ENCODE data around the gene NELFE. TPM values are rescaled to one million over a fixed set of nuclear protein-coding genes. Genes with fewer than 3 reads are reported as not detected.
"Not testable (repeated sequence)": the region's sequence is repeated elsewhere in the genome, so short reads cannot be mapped to it uniquely, and the experiment has no call there.

Gene NELFE
- polyA plus RNA-seq, 1 experiment: 69.6 TPM

GRCh38 chr6:31935823-31936222, 22.9 kb downstream of the NELFE start:
- POLR2A ChIA-PET: no interaction called here
- DNase-seq (ENCODE audit: low read depth): no peak
- Histone ChIP-seq H3K36me3 (ENCODE audit: control insufficient read depth, insufficient read depth, low read length) (no peaks in the 10 kb centered on the region), H3K27me3 (ENCODE audit: control insufficient read depth, insufficient read depth, low read length) (no peaks in the 10 kb centered on the region; the same call in 1 of the 2 replicates), H3K4me3 (ENCODE audit: low read depth, low read length) (no peak overlapping the region)
- CTCF ChIA-PET: interaction anchor here (1.1 to 1.5 kb wide), 3 partner anchors 12 to 24 kb away, joined by 3 read pairs; partner anchors contain the start of gene SKIC2
- no peak for TF ChIP-seq CTCF (IDR thresholded peaks at IDR 0.05; ENCODE audit: insufficient read depth, low read depth, low read length)

GRCh38 chr6:31935021-31935420, 23.8 kb downstream of the NELFE start:
- H3K36me3 ChIP-seq (ENCODE audit: control insufficient read depth, insufficient read depth, low read length): no peaks in the 10 kb centered on the region
- CTCF ChIA-PET: interaction anchor here (0.6 to 1.4 kb wide), 3 partner anchors 17 to 33 kb away, joined by 3 read pairs; partner anchors contain the start of gene SKIC2
- DNase-seq (ENCODE audit: low read depth): no peak
- no peak overlapping the region for H3K4me3 ChIP-seq (ENCODE audit: low read depth, low read length)
- H3K27me3 ChIP-seq (ENCODE audit: control insufficient read depth, insufficient read depth, low read length): no peaks in the 10 kb centered on the region; the same call in 1 of the 2 replicates
- no peak for TF ChIP-seq CTCF (IDR thresholded peaks at IDR 0.05; ENCODE audit: insufficient read depth, low read depth, low read length)
- POLR2A ChIA-PET: no interaction called here

GRCh38 chr6:31933537-31933936, 25.2 kb downstream of the NELFE start:
- Histone ChIP-seq H3K36me3 (ENCODE audit: control insufficient read depth, insufficient read depth, low read length) (no peaks in the 10 kb centered on the region), H3K4me3 (ENCODE audit: low read depth, low read length) (no peak overlapping the region), H3K27me3 (ENCODE audit: control insufficient read depth, insufficient read depth, low read length) (no peaks in the 10 kb centered on the region; the same call in 1 of the 2 replicates)
- no peak for DNase-seq (ENCODE audit: low read depth)
- CTCF ChIA-PET: no interaction called here
- no peak for TF ChIP-seq CTCF (IDR thresholded peaks at IDR 0.05; ENCODE audit: insufficient read depth, low read depth, low read length)
- POLR2A ChIA-PET: no interaction called here

GRCh38 chr6:31932137-31932536, 26.6 kb downstream of the NELFE start:
- H3K4me3 ChIP-seq (ENCODE audit: low read depth, low read length); DNase-seq (ENCODE audit: low read depth); H3K27me3 ChIP-seq (ENCODE audit: control insufficient read depth, insufficient read depth, low read length); CTCF ChIA-PET; H3K36me3 ChIP-seq (ENCODE audit: control insufficient read depth, insufficient read depth, low read length); POLR2A ChIA-PET: not testable (repeated sequence)

GRCh38 chr6:31930962-31931361, 27.8 kb downstream of the NELFE start:
- ChIA-PET POLR2A (no interaction called here), CTCF (interaction anchor here (2.0 kb wide), 2 partner anchors 9 to 21 kb away, joined by 5 to 7 read pairs; no protein-coding TSS in a partner anchor)
- no peak for TF ChIP-seq CTCF (IDR thresholded peaks at IDR 0.05; ENCODE audit: insufficient read depth, low read depth, low read length)

GRCh38 chr6:31928672-31928939, 30.2 kb downstream of the NELFE start:
- POLR2A ChIA-PET: no interaction called here
- Histone ChIP-seq H3K36me3 (ENCODE audit: control insufficient read depth, insufficient read depth, low read length) (no peaks in the 10 kb centered on the region), H3K27me3 (ENCODE audit: control insufficient read depth, insufficient read depth, low read length) (no peaks in the 10 kb centered on the region; the same call in 1 of the 2 replicates), H3K4me3 (ENCODE audit: low read depth, low read length) (no peak overlapping the region)
- no peak for DNase-seq (ENCODE audit: low read depth)
- CTCF ChIA-PET: no interaction called here
- TF ChIP-seq CTCF (IDR thresholded peaks at IDR 0.05; ENCODE audit: insufficient read depth, low read depth, low read length): no peak

More at GRCh38 chr6:31930962-31931361, 27.8 kb downstream of the NELFE start:
- H3K4me3 ChIP-seq (ENCODE audit: low read depth, low read length): no peak overlapping the region
- no peaks in the 10 kb centered on the region for H3K36me3 ChIP-seq (ENCODE audit: control insufficient read depth, insufficient read depth, low read length)
- no peak for DNase-seq (ENCODE audit: low read depth)
- no peaks in the 10 kb centered on the region; the same call in 1 of the 2 replicates for H3K27me3 ChIP-seq (ENCODE audit: control insufficient read depth, insufficient read depth, low read length)
